Fibroblast of skin of right biceps (primary cell): Measurements from ENCODE around the gene TNP1.

Source experiments
- DNase-seq: peaks from one replicate; pipeline ENCODE4 v3.0.0-alpha.2; 2013

The TNP1 gene

GRCh38 chr2:216859944-216860343, at the start of gene TNP1:
Gene TNP1 (minus strand): TSS chr2:216860064. CDS start chr2:216860034, 30 bp downstream.
- DNase-seq = no peak

GRCh38 chr2:216908300-216908699, 48.4 kb upstream of the TNP1 start:
- DNase-seq = no peak

- no peak for DNase-seq
Measured at GRCh38 chr2:216905649-216906329, 45.9 kb upstream of the TNP1 start.

GRCh38 chr2:216904974-216905373, 45.1 kb upstream of the TNP1 start:
- no peak for DNase-seq

- DNase-seq = no peak
Measured at GRCh38 chr2:216904554-216904953, 44.7 kb upstream of the TNP1 start.

GRCh38 chr2:216903470-216903869, 43.6 kb upstream of the TNP1 start:
- DNase-seq = no peak

GRCh38 chr2:216901273-216901672, 41.4 kb upstream of the TNP1 start:
- DNase-seq = no peak

- DNase-seq = no peak
Measured at GRCh38 chr2:216900406-216900805, 40.5 kb upstream of the TNP1 start.

- DNase-seq = peak; percentile 2
Measured at GRCh38 chr2:216897561-216898203, 37.8 kb upstream of the TNP1 start.

- DNase-seq = no peak
Measured at GRCh38 chr2:216890138-216890537, 30.3 kb upstream of the TNP1 start.

- no peak for DNase-seq
Measured at GRCh38 chr2:216888887-216889622, 29.2 kb upstream of the TNP1 start.

GRCh38 chr2:216888081-216888480, 28.2 kb upstream of the TNP1 start:
- no peak for DNase-seq

GRCh38 chr2:216887138-216887537, 27.3 kb upstream of the TNP1 start:
- DNase-seq = no peak

GRCh38 chr2:216885117-216885553, 25.3 kb upstream of the TNP1 start:
- no peak for DNase-seq

- DNase-seq = no peak
Measured at GRCh38 chr2:216884347-216884746, 24.5 kb upstream of the TNP1 start.

- no peak for DNase-seq
Measured at GRCh38 chr2:216882876-216883275, 23.0 kb upstream of the TNP1 start.

GRCh38 chr2:216881411-216881810, 21.5 kb upstream of the TNP1 start:
- no peak for DNase-seq

- DNase-seq = peak; percentile 21
Measured at GRCh38 chr2:216880509-216881184, 20.8 kb upstream of the TNP1 start.

GRCh38 chr2:216879727-216880508, 20.1 kb upstream of the TNP1 start:
- no peak for DNase-seq

GRCh38 chr2:216878072-216878471, 18.2 kb upstream of the TNP1 start:
- DNase-seq = no peak

GRCh38 chr2:216877085-216877484, 17.2 kb upstream of the TNP1 start:
- no peak for DNase-seq

- DNase-seq = no peak
Measured at GRCh38 chr2:216875862-216876261, 16.0 kb upstream of the TNP1 start.

GRCh38 chr2:216873573-216873972, 13.7 kb upstream of the TNP1 start:
- no peak for DNase-seq
